CD4-positive, alpha-beta T cell treated with Interleukin-17A for 1 hour (primary cell): ENCODE measurements around the gene ENOX1.
"Not testable (repeated sequence)": the region's sequence is repeated elsewhere in the genome, so short reads cannot be mapped to it uniquely, and the experiment has no call there.

Experiments used
- DNase-seq: peaks from one replicate; pipeline ENCODE4 v3.0.0-alpha.2; 2020

ENOX1 gene

DNA sequence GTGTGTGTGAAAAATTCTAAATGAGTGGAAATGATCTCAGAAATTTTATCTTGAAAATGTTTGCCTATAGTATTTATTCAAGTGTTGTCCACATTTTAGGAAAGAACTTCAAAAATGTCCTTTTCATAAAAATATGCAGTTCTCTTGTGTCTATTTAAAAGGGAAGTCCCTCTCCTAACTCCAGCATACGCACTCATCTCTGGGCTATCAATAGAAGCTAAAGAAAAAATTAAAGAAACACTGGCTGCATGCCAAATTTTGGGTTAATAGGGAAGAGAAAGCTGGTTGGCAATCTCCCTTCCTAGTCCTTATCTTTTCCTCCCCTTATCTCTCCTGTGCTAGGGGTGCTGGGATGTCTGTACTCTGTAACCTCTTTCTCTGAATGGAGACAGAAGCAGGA, 313.3 kb downstream of the ENOX1 start:
- DNase-seq = no peak

DNA sequence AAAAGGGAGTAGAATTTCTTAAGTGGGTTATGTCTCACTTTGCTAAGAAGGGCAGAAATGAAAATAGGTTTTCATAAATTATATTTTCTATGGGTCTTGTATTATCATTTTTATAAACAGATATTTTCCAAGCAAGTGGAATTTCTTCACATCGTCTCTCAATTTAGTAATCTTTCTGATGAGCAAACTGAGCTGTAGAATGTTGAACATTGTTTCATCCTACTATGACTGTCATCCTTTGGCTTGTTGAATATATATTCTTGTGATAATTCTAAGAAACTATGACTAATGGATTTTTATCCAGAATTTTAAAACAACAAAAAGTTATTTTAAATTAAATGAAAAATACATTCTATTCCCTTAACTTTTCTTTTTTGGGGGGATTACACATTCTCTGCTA, 313.8 kb downstream of the ENOX1 start:
- no peak for DNase-seq

DNA sequence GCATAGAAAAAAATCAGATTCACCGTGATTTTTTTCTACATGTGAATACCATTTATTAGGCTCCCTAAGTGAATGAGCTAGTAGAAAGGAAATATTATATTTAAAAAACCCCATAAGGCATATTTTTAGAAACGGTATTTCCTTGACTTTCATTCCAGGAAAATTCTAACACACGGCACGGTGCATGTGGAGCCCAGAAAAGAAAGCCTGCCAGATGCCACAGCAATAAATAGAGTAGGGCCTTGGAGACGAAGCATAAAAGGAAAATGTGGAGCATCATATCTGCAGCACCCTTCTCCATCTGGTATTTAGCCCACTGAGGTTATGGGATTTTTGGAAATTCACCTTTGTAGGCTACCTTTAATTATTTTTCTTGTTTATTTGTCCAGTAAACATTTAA, 314.4 kb downstream of the ENOX1 start:
- no peak for DNase-seq

DNA sequence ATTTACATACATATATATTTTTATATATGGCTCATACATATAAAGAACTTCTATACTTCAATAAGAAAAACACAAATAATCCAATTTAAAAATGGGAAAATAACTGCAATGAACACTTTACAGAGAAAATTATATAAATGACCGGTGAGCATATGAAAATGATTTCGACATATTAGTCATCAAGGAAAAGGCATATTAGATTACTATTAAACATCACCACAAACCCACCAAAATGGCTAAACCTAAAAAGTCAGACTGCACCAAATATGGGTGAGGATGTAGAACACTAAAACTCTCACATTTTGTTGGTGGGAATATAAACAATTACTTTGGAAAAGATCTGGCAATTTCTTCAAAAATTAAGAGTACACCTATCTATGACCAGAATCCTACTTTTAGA, 316.2 kb downstream of the ENOX1 start:
- no peak for DNase-seq

DNA sequence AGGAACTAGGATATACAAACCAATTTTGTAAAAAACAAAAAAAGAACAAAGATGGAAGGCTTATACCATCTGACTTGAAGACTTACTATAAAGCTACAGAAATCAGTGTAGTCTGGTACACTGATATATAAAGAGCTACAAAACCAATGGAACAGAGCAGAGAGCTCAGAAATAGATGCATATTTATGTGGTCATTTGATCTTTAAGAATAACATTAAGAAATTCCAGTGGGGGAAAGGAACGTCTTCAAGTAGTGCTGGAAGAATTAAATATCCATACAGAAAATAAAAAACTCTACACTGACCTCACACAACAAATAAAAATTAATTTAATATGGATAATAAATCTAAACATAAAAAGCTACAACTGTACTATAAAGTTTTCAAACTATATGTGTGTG, 317.0 kb downstream of the ENOX1 start:
- DNase-seq = no peak

DNA sequence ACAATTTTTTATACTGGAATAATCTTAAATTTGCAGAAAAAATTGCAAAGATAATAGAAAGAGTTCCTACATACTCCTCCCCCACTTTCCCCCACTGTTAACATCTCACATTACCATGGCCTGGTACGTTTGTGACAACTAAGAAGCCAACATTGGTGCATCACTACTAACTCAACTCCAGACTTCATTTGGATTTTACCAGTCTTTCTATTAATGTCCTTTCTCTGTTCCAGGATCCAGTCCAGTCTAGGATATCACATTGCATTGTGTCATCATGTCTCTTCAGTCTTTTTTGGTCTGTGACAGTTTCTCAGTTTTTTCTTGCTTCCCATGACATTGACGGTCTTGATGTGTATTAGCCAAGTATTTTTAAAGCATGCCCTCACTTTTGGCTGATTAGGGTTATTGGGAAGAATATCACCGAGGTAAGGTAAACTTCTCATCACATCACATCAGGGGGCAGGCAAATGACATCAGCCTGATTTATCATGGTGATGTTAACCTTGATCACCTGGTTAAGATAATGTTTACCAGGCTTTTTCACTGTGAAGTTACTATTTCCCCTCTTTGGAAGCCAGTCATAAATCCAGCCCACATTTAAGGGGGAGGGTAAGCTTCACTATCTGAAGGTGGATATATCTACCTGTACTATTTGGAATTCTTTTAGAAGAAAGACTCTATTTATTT, 322.1 kb downstream of the ENOX1 start:
- DNase-seq = no peak

DNA sequence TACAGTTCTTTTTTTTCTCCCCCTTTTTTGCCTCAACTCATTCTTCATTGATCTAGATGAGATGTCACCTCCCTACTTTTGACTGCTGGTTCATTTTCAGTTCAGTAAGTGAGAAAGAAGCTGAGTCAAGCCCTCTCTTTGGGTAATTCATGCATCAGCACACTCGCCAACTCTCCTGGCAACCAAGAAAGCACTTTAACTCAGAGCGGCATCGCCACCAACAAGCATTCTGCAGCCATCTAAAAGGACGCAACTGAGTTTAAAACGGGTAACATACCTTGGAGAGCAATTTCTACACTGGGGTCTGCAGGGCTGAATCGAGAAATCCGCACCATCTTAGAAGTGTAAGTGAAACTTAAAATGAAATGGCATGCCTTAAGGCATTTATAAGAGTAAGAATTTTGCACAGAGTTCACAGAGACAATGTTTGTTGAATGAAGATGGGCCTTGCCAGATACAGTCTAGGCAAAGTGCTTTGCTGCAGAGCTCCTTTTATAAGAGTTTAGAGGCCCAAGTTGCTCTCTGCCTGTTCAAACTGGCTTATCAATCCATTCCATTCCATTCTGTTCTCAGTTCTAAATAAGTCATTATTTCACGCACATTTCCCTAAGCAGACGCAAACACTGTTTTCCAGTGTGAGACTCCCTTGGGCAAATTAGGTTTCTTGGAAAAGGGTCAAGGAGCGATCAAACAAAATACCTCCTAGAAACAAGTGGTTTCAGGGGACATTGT, 338.0 kb downstream of the ENOX1 start:
- no peak for DNase-seq

DNA sequence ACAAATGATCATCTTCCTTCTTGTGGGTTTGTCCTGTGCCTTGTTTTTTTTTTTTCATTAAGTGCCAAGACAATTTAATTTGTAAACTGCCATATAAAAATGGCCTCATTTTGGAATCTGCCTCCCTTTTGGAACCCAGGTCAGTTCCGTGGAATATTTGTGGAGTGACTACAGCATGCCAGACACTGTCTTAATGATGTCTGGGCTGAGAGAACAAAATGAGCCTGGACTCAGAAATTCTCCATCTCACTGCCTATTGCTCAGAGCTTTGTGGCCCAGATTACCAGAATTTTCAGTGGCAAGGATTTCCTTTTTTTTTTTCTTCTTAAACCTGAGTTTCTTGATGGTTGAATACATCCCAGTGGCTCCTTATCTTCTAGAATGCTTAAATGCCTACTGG, 340.6 kb downstream of the ENOX1 start:
- no peak for DNase-seq

DNA sequence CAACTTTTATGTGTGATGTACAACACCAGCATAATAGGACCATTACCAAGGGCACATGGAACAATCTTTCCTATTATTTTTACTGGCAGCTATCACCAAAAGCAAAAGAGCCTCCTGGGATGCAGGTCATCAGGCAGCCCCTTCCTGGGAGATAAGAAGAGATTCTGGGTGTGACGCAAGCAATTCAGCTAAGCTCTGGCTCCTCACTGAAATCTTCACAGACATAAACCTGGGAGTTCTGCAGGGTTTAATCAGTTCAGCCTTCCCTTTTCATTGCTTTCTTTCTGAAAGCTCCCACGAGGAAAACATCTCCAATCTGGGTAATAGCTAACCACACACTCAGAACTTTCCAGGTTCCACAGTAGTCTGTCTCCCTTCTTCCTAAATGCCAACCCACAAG, 341.1 kb downstream of the ENOX1 start:
- no peak for DNase-seq

DNA sequence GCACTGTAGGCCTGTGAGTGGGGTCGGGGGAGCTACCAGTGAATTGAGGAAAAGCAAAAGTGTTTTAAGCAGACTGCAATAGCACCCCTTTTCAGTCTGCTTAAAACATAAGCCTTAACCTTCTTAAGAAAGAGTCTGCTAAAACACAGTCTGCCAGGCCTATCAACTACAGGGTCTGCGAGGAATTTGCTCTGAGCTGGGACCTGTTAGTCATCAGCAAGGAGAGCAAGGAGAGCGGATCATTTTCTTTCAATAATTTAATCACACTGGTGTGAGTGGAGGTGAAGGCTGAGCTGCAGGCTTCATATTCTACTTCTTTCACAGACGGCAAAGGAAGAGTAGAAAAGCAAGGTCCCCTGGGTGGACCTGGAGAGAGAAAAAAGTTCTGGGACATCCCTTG, 342.7 kb downstream of the ENOX1 start:
- DNase-seq = no peak

DNA sequence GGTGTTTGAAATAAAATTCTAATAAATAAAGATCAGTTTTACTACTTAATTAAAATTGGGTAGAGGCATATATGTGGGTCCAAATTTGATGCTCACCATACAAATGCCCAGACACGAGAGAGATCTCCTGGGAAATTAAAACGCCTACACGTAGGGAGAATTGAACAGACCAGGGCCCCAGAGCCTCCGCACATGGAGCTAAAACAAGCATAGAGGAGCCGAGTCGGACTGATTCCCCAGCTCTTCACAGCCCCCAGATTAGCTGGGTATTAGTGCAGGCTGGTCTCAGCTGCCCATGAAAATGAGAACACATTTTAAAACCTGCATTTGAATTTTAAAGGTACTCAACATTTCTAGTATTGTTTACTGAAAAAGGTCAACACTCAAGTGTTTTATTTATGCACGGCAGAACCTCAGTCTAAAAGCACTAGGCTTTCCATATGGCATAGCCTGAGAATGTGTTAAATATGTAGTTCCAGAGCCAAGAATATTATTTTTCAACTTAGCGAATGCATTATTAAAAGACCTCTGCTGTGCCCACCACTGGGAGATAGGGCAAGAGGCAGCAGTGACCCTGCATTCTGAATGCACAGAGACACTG, 344.8 kb downstream of the ENOX1 start:
- no peak for DNase-seq

DNA sequence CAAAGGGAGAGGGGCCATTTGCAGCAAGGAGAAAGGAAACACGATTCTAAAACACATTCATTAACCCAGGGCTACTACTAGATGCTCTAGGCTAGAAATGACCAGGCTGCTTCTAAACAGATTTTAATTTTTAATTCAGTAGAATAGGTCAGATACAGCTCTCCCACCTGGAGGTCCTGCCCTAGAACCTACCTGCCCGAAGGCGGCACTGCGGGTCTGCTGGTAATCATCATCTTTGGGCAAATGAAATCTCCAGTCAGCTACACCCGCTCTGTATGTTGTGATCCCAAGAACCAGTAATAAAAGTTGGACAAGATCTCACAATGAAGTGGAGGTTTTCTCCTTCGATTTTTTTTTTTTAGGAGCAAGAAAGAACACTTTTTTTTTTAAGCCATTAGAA, 345.3 kb downstream of the ENOX1 start:
- DNase-seq = no peak

DNA sequence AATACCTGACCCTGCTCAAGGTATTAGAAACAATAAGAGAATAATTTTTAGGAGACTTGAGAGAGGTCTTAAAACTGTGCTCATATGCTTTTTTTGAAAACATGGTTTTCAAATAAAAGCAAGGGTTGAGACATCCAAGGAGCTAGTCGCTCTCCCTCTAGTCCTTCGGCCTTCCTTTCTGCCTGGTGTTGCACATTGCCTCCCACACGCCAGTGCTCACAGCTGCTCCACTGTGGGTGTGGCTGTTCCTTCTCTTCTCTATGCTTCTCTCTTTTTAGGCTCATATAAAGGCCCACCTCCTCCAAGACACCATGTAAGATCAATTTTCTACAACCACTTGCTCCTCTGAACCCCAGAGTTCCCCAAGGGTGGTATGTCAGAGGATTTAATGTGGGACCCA, 352.6 kb downstream of the ENOX1 start:
- no peak for DNase-seq

DNA sequence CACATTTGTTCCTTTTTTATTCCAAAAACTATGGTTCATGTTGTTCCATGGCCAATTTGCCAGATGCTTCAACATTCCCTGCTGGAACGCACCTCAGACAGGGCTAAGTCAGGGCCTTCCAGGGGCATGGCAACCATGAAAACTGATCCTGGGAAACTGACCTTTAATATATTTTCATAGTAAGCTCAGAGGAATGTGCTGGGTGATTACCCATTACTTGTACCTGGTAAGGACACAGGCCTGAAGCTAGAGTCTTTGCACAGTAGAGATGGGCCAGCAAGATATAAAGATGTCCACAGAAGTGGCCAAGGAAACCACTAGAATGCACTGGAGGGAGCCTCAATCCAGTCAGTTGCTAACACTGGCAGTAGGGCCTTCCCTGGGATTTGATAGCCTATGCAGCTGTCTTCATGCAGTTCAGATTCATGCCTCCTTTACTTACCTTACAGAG, 353.1 kb downstream of the ENOX1 start:
- DNase-seq = no peak

DNA sequence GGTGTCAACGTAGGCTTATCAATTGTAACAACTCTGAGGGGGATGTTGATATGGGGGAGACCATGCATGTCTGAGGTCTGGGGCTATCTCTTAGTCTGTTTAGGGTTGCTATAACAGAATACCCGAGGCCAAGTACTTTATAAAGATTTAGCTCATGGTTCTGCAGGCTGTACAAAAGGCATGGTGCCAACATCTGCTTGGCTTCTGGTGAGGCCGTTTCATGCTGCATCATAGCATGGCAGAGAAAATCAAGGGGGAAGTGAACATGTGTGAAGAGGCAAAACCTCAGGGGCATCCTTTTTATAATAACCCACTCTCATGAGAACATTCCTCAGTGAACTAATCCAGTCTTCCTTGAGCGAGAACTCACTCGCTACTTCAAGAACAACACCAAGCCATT, 353.8 kb downstream of the ENOX1 start:
- DNase-seq = no peak

DNA sequence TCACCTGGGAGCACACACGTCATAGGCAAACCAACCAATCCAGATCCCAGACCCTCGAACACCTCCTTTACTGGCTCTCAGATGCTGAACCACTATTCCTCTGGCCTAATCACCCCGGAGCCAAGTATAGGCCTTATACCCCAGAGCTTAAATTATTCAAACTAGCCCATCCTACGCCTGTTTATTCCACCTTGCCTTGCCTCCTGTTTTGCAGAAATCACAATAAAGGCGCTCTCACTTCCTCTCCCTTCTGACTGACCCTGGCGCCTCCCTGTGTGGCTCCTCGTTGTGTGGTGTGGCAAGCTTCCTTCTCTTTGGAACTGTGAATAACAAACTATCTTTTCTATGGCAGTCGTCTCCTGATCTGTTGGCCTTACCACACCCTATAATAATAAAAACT, 354.9 kb downstream of the ENOX1 start:
- no peak for DNase-seq

DNA sequence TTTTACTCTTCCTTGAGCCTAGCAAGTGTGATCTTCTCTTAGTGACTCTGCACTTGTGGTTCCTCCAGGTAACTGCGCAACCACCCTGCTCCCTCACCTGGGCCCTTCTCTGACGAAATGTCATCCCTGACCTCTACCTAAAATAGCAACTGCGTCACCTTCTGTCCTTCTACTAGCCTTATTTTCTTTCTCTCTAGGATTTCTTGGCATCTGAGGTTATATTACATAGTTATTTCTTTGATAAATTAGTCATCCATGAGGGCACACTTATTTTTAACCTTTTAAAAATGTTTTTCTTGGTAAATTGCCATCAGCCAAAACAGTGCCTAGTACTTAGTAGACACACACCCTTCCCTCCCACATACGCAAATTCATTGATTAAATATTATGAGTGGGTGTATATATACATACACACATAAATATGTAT, 355.5 kb downstream of the ENOX1 start:
- DNase-seq = no peak

DNA sequence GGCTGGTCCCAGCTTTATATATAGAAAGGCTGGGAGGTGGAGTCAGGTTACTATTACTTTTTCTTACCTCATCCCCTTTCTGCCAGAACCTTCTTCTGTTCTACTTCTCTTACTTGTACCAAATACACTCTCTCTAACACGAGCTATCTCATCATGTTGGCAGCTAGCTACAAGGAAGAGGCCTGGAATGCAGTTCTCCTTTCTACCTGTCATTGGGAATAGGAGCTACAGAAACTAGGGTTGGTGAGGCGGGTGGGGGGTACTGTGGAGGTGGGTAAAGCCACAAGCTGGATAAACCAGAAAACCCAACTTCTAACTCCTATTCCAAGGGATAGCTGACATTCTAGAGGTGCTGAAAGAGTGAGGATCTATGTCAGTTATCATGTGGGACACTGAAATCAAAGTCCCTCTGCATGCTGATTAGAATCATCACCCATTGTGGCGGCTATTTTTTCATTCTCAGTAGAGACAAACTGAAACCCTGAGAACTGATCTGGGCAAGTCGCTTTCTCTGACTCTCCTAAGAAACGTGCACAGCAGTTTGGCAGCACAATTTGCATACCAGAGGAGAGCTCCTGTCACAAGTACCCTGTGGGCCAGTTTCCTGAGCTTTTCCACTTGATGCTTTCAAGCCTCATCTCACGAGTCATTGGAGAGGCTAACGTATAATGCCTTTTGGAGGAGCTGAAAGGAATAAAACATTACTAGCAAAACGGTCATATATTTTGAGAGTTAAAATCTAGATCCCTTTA, 358.1 kb downstream of the ENOX1 start:
- no peak for DNase-seq

DNA sequence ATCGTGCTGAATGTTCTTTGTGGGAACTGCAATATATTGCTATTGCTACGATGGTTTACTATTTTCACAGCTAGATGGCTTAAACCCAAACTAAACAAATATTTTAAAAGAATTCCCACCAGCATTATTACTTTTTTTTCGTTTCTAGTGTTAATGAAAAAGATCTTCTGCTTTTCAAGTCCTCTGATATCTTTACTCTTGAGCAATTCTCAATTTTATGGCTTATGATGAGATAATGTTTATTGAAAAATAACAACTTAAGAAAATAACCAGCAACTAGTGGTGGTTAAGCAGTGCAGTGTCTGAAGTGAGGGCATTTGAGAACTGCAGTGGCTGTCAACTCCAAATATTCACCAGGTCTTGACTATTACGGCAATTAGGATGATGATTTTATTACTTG, 360.4 kb downstream of the ENOX1 start:
- DNase-seq = no peak

DNA sequence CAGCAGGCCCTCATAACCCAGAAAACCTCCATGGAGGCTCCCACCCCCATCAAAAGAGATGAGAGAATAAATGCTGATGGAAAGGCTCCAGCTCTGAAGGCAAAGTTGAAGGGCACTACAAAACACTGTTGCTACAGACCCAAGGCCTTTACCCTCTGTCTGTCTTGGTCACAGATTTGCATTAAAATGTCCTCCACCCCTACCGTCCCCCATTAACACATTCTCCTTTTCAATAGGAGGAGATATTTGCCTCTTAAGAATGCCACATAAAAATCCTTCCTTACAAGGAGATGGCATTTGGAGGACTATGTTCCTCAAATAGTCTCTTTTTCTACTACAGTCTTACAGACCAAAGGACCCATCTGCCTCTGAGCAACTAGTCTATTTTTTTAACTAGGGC, 361.5 kb downstream of the ENOX1 start:
- DNase-seq = no peak

DNA sequence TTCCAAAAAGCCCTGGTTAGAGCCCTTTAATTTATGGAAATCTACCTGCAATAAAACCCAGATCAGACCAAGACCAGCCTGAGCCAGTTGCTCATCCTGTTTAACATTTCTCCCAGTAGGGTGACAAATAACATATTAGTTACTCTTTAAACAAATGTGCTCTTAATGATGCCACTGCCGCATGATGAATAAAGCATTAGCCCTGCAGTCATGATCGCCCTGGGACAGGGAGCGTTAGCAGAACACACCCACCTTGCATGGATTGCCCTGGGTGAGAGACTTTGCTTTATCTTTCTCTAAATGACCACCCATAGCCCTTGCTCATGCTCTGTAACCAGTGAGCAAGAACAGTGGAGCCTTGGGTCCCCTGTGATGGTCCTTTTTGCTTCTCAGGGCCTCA, 362.4 kb downstream of the ENOX1 start:
- no peak for DNase-seq

DNA sequence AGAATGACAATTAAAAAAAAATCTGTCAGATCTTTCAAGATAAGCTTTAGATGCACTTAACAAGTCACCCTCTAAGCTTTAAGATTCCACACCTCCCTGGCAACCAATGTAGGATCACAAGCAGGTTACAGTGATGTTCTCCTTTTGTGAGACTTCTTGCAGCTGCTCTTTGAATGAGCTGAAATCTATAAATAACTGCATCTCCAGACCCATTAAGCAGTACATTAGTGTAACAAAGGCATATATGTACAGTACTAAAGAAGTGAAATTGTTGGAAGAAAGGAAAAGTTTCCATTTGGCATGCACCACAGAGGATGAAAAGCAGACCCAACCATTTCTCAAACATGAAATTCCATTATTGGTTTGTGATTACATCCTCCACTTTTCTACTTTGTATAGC, 364.7 kb downstream of the ENOX1 start:
- DNase-seq = no peak

DNA sequence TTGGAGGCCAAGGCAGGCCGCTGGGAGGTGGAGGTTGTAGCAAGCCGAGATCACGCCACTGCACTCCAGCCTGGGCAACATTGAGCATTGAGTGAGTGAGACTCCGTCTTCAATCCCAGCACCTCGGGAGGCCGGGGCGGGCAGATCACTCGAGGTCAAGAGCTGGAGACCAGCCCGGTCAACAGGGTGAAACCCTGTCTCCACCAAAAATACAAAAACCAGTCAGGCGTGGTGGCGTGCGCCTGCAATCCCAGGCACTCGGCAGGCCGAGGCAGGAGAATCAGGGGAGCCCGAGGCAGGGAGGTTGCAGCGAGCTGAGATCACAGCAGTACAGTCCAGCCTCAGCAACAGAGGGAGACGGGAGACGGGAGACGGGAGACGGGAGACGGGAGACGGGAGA, 369.9 kb downstream of the ENOX1 start:
- not testable (repeated sequence) for DNase-seq

DNA sequence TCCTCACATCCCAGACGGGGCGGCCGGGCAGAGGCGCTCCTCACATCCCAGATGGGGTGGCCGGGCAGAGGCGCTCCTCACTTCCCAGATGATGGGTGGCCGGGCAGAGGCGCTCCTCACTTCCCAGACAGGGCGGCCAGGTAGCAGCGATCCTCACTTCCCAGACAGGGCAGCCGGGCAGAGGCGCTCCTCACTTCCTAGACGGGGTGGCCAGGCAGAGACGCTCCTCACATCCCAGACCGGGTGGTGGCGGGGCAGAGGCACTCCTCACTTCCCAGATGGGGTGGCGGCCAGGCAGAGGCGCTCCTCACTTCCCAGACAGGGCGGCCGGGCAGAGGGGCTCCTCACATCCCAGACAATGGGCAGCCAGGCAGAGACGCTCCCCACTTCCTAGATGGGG, 370.4 kb downstream of the ENOX1 start:
- DNase-seq = not testable (repeated sequence)
